Measurements from ENCODE around the gene PALD1.

PALD1 gene

GRCh38 chr10:70458329-70459060 is 20.1 kb upstream of the PALD1 start:
- DNase-seq, result no peak

DNA sequence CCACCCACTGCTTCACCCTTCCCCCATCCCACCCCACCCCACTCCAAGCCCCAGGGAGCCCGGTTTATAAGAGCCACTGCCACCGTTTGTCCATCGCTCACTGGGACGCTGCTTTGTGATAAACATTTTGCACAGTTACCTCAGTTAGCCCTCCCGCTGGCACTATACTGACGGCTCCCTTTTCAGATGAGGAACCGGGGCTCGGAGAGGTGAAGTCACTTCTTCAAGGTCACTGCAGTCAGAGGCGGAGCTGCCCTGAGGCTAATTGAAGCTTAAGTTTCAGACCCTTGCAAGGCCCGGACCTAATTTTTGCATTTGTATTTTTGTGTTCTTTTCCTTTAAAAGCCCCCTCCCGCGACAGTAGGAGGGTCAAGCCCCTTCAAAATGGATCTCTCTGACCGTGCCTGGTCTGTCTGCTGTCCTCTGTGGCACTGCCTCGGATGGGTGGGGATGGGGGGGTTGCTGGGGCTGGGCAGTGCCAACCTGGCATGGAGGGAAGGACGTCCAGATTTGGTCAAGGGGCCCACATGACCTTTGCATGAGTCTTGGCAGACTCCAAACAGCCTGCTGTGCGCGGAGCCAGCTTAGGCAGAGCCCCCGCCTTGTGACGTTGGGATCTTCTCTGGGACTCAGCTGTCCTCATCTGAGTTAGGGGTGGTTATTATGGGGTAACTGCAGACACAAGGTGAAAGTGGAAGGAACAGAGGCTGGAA is 19.4 kb upstream of the PALD1 start:
- DNase-seq, result no peak

GRCh38 chr10:70459774-70460490 is 18.6 kb upstream of the PALD1 start:
- DNase-seq, result no peak

DNA sequence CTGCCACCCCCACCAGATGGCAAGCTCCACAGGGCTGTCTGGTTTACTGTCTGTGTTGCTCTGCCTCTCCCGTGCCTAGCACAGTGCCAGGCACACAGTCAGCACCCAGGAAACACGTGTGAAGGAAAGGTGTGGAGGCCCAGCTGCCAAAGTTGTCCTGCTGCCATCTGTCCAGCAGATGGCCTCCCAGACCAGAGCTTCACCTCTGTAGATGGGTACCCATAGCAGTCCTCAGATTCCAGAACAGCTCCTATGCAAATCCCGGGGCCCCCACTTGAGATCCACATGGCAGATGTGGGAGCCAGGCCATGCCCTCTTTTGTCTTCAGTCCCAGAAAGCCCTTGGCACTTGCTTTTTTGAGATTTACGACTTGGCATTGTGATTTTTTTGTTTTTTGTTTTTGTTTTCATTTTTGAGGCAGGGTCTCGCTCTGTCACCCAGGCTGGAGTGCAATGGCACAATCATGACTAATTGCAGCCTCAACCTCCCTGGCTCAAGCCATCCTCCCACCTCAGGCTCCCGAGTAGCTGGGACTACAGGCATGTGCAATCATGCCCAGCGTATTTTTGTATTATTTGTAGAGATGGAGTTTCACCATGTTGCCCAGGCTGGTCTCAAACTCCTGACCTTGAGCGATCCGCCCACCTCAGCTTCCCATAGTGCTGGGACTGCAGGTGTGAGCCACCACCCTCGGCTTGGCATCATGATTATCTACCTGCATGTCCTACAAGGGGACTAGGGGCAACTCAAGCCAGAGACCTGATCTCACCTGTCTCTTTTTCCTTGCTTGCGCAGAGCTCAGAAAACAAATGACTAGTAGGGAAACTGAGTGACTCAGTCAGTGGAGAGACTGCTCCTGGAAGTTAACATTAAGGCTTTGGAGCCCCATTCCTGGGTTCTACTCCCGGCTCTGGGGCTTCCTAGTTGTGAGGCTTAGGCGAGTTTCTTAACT is 16.9 kb upstream of the PALD1 start:
- DNase-seq, result no peak

DNA sequence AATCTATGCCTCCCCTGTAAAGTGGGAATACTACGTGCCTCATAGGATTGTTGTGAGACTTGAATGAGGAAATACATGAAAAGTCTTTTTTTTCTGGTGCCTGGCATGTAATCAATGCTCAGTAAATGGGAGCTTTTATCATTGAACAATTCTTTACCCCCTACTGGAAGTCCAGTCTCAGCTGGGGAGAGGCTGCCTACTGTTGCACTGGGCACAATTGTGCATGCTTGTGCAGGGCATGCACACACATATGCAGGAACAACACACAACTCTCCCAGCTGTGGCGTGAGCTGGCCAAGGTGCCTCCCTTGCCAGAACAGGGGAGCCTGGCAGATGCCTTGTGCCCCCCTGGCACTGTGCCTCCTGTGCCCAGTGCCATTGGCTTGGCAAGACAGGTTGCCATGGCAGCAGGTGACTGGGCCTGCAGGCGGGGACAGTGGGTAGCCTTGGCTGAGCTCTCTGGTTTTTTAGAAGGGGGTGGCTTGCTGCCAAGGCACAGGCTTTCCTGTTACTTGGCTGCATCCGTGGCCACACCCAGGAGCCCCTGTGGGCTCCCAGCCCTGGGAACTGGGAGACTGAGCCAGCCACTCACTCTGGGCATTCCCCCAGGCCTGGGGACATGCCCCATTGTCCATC is 16.1 kb upstream of the PALD1 start:
- DNase-seq, result no peak

DNA sequence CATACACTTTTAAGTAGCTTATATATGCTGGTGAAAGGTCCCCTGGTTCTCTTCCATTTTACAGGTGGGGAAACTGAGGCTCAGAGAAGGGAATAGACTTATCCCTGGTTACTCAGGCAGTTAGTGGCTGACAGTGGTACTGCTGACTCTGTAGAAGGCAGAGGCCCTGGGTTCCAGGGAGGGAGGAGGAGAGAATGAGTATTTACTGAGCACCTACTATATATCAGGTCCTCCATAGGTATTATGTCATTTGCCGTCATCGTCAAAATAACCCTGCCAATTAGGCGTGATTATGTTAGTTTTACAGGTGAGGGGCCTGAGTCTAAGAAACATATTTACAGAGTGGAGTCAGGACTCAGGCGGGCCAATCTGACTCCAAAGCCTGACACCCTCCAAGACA is 13.3 kb upstream of the PALD1 start:
- DNase-seq, result no peak

DNA sequence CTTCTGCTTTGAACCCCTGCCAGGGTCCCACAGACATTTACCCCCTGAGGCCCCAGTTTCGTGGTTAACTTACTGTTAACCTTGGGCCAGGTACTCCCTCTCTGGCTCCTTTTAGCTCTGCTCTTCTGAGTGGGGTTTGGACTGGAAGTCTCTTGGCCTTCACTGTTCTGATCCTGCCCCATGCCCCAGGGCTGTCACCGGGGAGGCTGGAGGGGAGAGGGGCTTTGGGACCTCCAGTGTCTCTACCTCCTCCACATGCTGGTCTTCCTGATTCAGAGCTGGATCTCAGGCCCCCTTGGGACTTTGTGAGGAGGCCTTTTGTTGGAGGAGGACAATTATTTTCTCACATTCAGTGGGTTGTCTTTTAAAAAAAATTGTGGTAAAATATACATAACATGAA is 12.7 kb upstream of the PALD1 start:
- no peak for DNase-seq

- no peak for DNase-seq
Measured at GRCh38 chr10:70466951-70467350, 11.6 kb upstream of the PALD1 start.

DNA sequence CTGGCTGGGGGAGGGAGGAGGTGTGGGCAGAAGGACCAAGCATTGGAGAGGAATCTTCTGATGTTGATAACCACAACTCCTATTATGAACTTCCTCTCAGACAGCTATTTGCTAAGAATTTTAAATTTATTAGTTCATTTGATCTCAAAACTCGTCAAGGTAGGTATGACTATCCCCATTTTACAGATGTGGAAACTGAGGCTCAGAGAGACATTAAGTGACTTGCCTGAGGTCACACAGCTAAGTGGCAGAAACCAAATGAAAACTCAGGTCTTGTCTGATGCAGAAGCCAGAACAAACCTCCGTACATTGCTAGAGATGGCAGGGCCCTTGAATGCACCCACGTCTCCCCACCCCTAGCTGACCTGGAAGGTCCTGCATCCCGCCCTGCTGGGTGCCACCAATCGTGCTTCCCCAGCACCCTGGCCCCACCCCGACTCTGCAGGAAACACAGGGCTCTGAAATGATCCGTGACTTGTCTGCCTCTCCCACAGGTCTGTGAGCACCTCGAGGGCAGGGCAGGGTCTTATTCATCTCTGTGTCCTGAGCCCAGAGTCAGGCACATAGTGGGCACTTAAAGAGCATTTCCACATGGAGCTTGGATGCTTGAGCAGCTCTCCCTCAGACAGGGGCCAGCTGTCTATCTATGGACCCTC is 5.6 kb upstream of the PALD1 start:
- DNase-seq, result no peak

DNA sequence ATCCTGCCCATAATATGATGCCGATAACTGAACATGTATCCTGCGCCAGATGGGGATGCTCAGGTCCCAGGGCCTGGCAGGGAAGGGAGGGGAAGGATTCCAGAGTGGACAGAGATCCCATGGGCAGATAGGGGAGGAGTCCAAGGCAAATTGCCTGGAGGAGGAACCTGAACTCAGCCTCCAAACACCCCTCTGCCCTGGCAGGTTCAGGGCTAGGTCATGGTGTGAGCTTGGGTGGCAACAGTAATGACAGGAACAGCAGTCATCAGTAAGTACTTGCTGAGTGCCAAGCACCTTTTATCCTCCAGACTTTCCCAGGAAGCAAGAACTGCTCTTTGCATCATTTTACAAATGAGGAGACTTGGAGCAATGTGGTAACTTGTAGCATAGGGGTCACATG is 3.8 kb upstream of the PALD1 start:
- no peak for DNase-seq

GRCh38 chr10:70475661-70476060 is 2.9 kb upstream of the PALD1 start:
- no peak for DNase-seq

- no peak for DNase-seq
Measured at GRCh38 chr10:70476249-70477035, 2.1 kb upstream of the PALD1 start.

DNA sequence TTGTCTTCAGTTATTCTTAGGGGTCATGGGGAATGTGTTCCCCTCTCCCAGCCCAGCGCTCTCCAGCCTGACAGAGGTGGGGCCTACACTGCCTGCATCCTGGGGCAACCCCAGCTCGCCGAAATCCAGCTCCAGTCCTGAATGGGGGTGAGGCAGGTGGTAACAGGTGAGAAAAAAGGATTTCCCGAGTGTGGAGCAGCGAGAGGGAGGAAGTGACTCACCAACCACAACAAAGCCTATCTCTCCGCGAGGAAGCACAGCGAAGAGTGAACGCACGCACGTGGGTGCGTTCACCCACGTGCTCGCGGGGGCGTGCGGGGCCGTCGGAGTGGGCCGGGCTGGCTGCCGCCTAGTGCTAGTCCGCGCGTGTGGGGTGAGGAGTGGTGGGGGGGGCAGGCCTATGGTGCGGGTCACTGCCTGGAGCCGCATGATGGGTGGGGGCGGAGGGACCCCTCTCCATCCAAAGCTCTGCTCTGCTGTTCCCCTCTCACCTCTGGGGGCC is 855 bp upstream of the PALD1 start:
- no peak for DNase-seq

DNA sequence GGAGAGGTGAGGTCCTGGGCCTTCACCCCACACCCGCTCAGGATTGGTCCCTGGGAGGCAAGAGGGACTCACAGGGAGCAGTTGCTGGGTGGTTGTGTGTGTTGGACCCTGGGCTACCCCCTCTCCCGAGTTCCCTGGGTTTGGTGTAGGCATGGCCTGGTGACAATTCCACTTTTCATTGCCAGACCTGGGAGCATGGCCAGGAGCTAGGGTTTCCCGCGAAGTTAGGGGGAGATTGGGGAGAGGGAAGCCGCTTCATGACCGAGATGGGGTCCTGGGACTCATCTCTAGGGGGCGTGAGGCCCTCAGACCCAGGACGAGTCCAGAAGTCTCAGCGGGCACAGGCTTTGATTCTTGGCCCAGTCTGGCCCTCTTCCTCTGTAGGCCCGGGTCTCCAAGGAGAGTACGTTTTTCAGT is 606 bp downstream of the PALD1 start:
- DNase-seq, result no peak

GRCh38 chr10:70479626-70480238 is 1.2 kb downstream of the PALD1 start:
- no peak for DNase-seq

- DNase-seq, result no peak
Measured at GRCh38 chr10:70480239-70480861, 1.8 kb downstream of the PALD1 start.

DNA sequence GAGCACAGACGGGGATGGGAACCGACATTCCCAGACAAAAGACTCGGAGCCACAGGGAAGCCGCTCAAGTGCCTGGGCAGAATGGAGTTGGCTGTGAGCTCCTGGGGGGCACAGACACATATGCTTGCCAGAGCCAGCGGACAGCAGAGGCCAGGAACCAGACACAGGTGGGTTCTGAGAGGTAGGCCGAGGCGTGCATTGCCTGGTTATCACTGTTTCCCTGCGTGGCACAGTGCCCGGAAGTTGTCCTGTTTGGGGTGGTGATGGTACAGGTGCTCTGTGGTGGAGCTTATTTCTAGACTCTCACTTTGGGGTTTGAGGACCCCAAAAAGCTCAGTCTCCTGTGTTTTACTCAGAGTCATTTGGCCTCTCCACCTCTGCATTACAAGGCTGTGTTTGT is 2.5 kb downstream of the PALD1 start:
- DNase-seq, result no peak

DNA sequence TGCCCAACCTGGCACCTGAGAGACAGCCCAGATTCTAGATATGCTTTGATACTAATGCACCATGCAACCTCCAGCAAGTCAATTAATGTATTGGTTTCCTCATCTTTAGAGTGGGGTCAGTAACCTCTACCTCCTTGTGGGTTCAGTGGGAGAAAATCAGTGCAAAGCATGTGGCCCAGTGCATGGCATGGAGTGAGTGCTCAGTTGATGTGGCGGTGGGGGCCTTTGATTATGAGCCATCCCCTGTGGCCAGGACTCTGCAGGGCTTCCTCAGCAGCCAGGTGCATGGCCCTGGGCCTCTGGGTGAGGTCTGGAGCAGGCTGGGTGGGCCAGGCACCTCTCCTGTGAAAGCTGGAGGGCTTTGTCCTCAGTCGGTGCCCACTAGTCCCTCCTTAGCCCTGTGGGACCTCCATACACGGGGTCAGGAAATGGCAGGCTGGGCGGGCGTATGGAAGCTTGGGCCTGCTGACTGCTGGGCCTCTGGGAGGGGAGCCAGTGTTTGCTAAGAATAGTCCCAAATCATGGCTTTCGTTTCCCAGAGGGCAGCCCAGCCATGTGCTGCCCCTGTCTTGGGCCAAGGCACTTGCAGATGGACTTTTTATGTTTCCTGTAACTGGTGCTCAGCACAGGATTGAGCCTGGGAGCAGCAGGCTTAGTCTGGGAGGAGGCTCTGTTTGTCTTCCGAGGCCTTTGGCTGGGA is 3.4 kb downstream of the PALD1 start:
- DNase-seq, result no peak
